ENCODE measurements around the gene NCR2.
A peak's percentile ranks its signal among the peaks of the same experiment; 100 is the strongest.

The NCR2 gene

GRCh38 chr6:41360314-41360685, 24.9 kb downstream of the NCR2 start:
- no peak overlapping the region for H3K4me3 ChIP-seq (ENCODE audit: low read depth, low read length)
- no peak overlapping the region for H3K27ac ChIP-seq (ENCODE audit: low read depth, low read length)
- H3K36me3 ChIP-seq (ENCODE audit: insufficient read depth, low read length), result no peaks in the 10 kb centered on the region
- no peak overlapping the region for H2AFZ ChIP-seq (ENCODE audit: low read length, unreplicated experiment)
- H3K4me1 ChIP-seq (ENCODE audit: control insufficient read depth, insufficient read depth, low read length, unreplicated experiment), result no peaks in the 10 kb centered on the region
- H3K79me2 ChIP-seq (ENCODE audit: control insufficient read depth, insufficient read depth, low read length, unreplicated experiment), result no peaks in the 10 kb centered on the region
- H3K27me3 ChIP-seq (ENCODE audit: insufficient read depth, low read length), result peaks cover 89% of the 10 kb centered on the region

- Histone ChIP-seq H3K4me1 (ENCODE audit: control insufficient read depth, insufficient read depth, low read length, unreplicated experiment) (no peaks in the 10 kb centered on the region), H3K4me3 (ENCODE audit: low read depth, low read length) (no peak overlapping the region), H3K27ac (ENCODE audit: low read depth, low read length) (no peak overlapping the region), H2AFZ (ENCODE audit: low read length, unreplicated experiment) (no peak overlapping the region), H3K27me3 (ENCODE audit: insufficient read depth, low read length) (peaks cover 89% of the 10 kb centered on the region), H3K36me3 (ENCODE audit: insufficient read depth, low read length) (no peaks in the 10 kb centered on the region), H3K79me2 (ENCODE audit: control insufficient read depth, insufficient read depth, low read length, unreplicated experiment) (no peaks in the 10 kb centered on the region)
These were observed 30.7 kb downstream of the NCR2 start for GRCh38 chr6:41366150-41366549.

GRCh38 chr6:41367061-41367460, 31.7 kb downstream of the NCR2 start:
- no peak overlapping the region for H3K4me3 ChIP-seq (ENCODE audit: low read depth, low read length)
- H2AFZ ChIP-seq (ENCODE audit: low read length, unreplicated experiment), result no peak overlapping the region
- H3K36me3 ChIP-seq (ENCODE audit: insufficient read depth, low read length), result no peaks in the 10 kb centered on the region
- no peak overlapping the region for H3K27ac ChIP-seq (ENCODE audit: low read depth, low read length)
- peaks cover 89% of the 10 kb centered on the region for H3K27me3 ChIP-seq (ENCODE audit: insufficient read depth, low read length)
- H3K4me1 ChIP-seq (ENCODE audit: control insufficient read depth, insufficient read depth, low read length, unreplicated experiment), result peaks cover 5% of the 10 kb centered on the region
- H3K79me2 ChIP-seq (ENCODE audit: control insufficient read depth, insufficient read depth, low read length, unreplicated experiment), result no peaks in the 10 kb centered on the region

- no peaks in the 10 kb centered on the region for H3K36me3 ChIP-seq (ENCODE audit: insufficient read depth, low read length)
- H3K27ac ChIP-seq (ENCODE audit: low read depth, low read length), result no peak overlapping the region
- no peak overlapping the region for H3K4me3 ChIP-seq (ENCODE audit: low read depth, low read length)
- H2AFZ ChIP-seq (ENCODE audit: low read length, unreplicated experiment), result no peak overlapping the region
- H3K79me2 ChIP-seq (ENCODE audit: control insufficient read depth, insufficient read depth, low read length, unreplicated experiment), result no peaks in the 10 kb centered on the region
- peaks cover 11% of the 10 kb centered on the region for H3K4me1 ChIP-seq (ENCODE audit: control insufficient read depth, insufficient read depth, low read length, unreplicated experiment)
- H3K27me3 ChIP-seq (ENCODE audit: insufficient read depth, low read length), result peaks cover 91% of the 10 kb centered on the region
These were observed 32.3 kb downstream of the NCR2 start for GRCh38 chr6:41367700-41368099.

DNA sequence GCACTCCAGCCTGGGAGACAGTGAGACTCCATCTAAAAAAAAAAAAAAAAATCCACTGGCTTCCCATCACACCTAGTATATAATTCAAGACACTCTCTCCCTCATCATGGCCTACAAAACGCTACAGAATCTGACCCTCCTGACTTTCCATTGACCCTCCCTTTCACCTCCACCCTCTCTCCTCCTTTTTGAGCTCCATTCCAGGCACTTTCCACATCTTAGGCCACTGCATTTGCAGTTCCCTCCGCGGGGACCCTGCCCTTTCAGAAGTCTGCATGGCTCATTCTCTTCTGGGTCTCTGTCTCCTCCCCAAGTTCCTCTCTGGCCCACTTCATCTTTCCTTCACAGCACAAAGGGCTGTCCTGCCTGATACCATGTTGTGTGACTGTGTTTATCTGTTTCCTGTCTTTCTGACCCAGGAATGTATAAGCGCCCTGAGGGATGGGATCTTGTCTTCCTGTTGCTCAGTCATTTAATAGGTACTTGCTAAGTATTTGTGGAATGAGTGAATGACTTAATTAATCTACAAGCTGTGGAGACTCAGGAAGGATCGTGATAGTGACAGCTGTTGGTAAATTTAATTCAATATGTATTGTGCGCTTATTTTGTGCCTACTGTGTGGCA, 35.2 kb downstream of the NCR2 start:
- Histone ChIP-seq H2AFZ (ENCODE audit: low read length, unreplicated experiment) (no peak overlapping the region), H3K4me1 (ENCODE audit: control insufficient read depth, insufficient read depth, low read length, unreplicated experiment) (peaks cover 14% of the 10 kb centered on the region), H3K79me2 (ENCODE audit: control insufficient read depth, insufficient read depth, low read length, unreplicated experiment) (no peaks in the 10 kb centered on the region), H3K36me3 (ENCODE audit: insufficient read depth, low read length) (no peaks in the 10 kb centered on the region), H3K27ac (ENCODE audit: low read depth, low read length) (no peak overlapping the region), H3K27me3 (ENCODE audit: insufficient read depth, low read length) (peaks cover 94% of the 10 kb centered on the region), H3K4me3 (ENCODE audit: low read depth, low read length) (no peak overlapping the region)

DNA sequence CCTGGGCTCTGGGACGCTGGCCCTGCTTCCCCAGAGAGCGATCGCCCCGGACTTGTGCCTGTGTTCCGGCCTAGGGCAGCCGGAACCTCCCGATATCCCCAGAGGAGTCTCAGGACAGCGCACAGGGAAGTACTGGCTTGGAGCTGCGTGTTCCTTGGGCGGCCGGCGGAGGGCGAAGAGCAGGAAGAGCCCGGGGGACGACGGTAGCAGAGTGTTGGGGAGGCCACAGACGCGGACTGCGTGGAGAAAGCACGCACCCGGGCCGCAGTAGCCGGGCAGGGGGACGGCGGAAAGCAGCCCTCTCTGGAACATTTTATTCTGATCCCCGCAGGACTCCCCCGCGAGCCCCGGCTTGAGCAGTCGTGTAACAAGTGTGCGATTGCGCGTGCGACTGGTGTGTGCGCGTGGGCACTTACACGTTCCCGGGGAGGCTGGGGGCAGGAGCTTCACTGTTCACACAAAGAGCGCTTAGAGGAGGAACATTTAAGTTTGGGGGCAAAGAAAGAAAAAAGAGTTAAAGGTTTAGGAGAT, 36.1 kb downstream of the NCR2 start:
- peaks cover 94% of the 10 kb centered on the region for H3K27me3 ChIP-seq (ENCODE audit: insufficient read depth, low read length)
- H3K4me3 ChIP-seq (ENCODE audit: low read depth, low read length), result peak overlapping the region; percentile 60; the same call in 1 of the 2 replicates

GRCh38 chr6:41371992-41372831, 36.8 kb downstream of the NCR2 start:
- peak overlapping the region; percentile 60 for H3K4me3 ChIP-seq (ENCODE audit: low read depth, low read length)

More for the DNA sequence above, 36.1 kb downstream of the NCR2 start:
- Histone ChIP-seq H3K36me3 (ENCODE audit: insufficient read depth, low read length) (no peaks in the 10 kb centered on the region), H3K79me2 (ENCODE audit: control insufficient read depth, insufficient read depth, low read length, unreplicated experiment) (no peaks in the 10 kb centered on the region), H2AFZ (ENCODE audit: low read length, unreplicated experiment) (no peak overlapping the region), H3K4me1 (ENCODE audit: control insufficient read depth, insufficient read depth, low read length, unreplicated experiment) (peaks cover 14% of the 10 kb centered on the region), H3K27ac (ENCODE audit: low read depth, low read length) (no peak overlapping the region)

DNA sequence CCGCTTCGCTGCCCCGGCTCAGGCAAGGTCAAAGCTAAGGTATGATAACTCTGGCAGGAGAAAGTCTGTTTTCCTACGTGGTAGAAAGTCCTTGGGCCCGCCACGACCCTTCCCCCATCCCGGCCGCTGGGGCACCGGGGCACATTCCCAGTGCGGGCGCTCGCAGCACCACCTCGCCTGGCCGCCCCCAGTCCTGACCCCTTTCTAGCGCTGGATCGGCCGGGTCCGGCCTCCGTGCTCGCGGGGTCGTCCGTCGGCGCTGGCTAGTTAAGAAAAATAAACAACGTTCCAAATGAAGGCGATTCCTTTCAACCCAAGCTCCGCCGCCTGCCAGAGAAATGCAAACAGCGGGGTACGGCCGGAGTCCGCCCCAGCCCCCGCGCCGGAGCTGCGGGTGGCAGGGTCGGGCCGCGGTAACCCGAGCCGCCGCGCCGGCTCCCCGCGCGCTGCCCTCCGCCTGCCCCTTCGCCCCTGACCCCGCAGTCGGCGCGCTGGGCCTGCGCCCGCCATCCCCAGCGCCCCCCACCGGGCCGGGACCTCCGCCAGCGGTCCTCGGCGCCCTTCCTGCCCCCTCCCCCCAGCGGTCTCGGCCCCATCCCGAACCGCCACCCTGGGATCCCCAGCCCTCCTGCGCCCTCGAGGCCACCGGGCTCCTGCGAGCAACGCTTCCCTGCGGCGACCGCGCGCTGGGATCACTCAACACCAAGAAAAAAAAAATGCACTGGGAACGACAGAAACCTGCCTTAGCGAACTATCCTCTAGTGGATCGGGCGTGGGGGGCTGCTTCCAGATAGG, 37.6 kb downstream of the NCR2 start:
- H2AFZ ChIP-seq (ENCODE audit: low read length, unreplicated experiment), result no peak overlapping the region
- peak overlapping the region; percentile 60 for H3K4me3 ChIP-seq (ENCODE audit: low read depth, low read length)
- H3K27ac ChIP-seq (ENCODE audit: low read depth, low read length), result no peak overlapping the region
- H3K36me3 ChIP-seq (ENCODE audit: insufficient read depth, low read length), result no peaks in the 10 kb centered on the region
- H3K79me2 ChIP-seq (ENCODE audit: control insufficient read depth, insufficient read depth, low read length, unreplicated experiment), result no peaks in the 10 kb centered on the region
- H3K4me1 ChIP-seq (ENCODE audit: control insufficient read depth, insufficient read depth, low read length, unreplicated experiment), result peaks cover 14% of the 10 kb centered on the region
- H3K27me3 ChIP-seq (ENCODE audit: insufficient read depth, low read length), result peaks cover 96% of the 10 kb centered on the region

More at GRCh38 chr6:41371992-41372831, 36.8 kb downstream of the NCR2 start:
- no peaks in the 10 kb centered on the region for H3K36me3 ChIP-seq (ENCODE audit: insufficient read depth, low read length)
- no peak overlapping the region for H2AFZ ChIP-seq (ENCODE audit: low read length, unreplicated experiment)
- peaks cover 14% of the 10 kb centered on the region for H3K4me1 ChIP-seq (ENCODE audit: control insufficient read depth, insufficient read depth, low read length, unreplicated experiment)
- H3K27ac ChIP-seq (ENCODE audit: low read depth, low read length), result no peak overlapping the region
- peaks cover 95% of the 10 kb centered on the region for H3K27me3 ChIP-seq (ENCODE audit: insufficient read depth, low read length)
- no peaks in the 10 kb centered on the region for H3K79me2 ChIP-seq (ENCODE audit: control insufficient read depth, insufficient read depth, low read length, unreplicated experiment)

- no peak overlapping the region for H3K27ac ChIP-seq (ENCODE audit: low read depth, low read length)
- H3K27me3 ChIP-seq (ENCODE audit: insufficient read depth, low read length), result peaks cover 96% of the 10 kb centered on the region
- no peaks in the 10 kb centered on the region for H3K36me3 ChIP-seq (ENCODE audit: insufficient read depth, low read length)
- H3K4me1 ChIP-seq (ENCODE audit: control insufficient read depth, insufficient read depth, low read length, unreplicated experiment), result peaks cover 14% of the 10 kb centered on the region
- no peak overlapping the region for H2AFZ ChIP-seq (ENCODE audit: low read length, unreplicated experiment)
- H3K79me2 ChIP-seq (ENCODE audit: control insufficient read depth, insufficient read depth, low read length, unreplicated experiment), result no peaks in the 10 kb centered on the region
- H3K4me3 ChIP-seq (ENCODE audit: low read depth, low read length), result no peak overlapping the region
These were observed 38.2 kb downstream of the NCR2 start for GRCh38 chr6:41373627-41373918.

GRCh38 chr6:41373919-41374617, 38.7 kb downstream of the NCR2 start:
- Histone ChIP-seq H3K27me3 (ENCODE audit: insufficient read depth, low read length) (peaks cover 99% of the 10 kb centered on the region), H2AFZ (ENCODE audit: low read length, unreplicated experiment) (no peak overlapping the region), H3K4me3 (ENCODE audit: low read depth, low read length) (no peak overlapping the region)

More at GRCh38 chr6:41373919-41374617, 38.7 kb downstream of the NCR2 start:
- Histone ChIP-seq H3K36me3 (ENCODE audit: insufficient read depth, low read length) (no peaks in the 10 kb centered on the region), H3K4me1 (ENCODE audit: control insufficient read depth, insufficient read depth, low read length, unreplicated experiment) (peaks cover 14% of the 10 kb centered on the region), H3K27ac (ENCODE audit: low read depth, low read length) (no peak overlapping the region), H3K79me2 (ENCODE audit: control insufficient read depth, insufficient read depth, low read length, unreplicated experiment) (no peaks in the 10 kb centered on the region)
